ENCODE measurements around the gene MYBPC3.

MYBPC3 gene

GRCh38 chr11:47383071-47383470, 30.6 kb upstream of the MYBPC3 start:
- H3K4me3 ChIP-seq (ENCODE audit: low read length), result no peak overlapping the region
- H3K4me1 ChIP-seq (ENCODE audit: control insufficient read depth, insufficient read depth, low read length), result no peaks in the 10 kb centered on the region
- no peak for DNase-seq (ENCODE audit: low read depth, low spot score)
- H3K27me3 ChIP-seq (ENCODE audit: control insufficient read depth, insufficient read depth, low read length), result no peaks in the 10 kb centered on the region
- H3K36me3 ChIP-seq (ENCODE audit: control insufficient read depth, insufficient read depth, low read length), result no peaks in the 10 kb centered on the region
- no CpG with 5 or more reads among the region's 4 CpGs for WGBS (ENCODE audit: insufficient coverage, insufficient read length)
- no peak overlapping the region for H3K27ac ChIP-seq (ENCODE audit: low read length)
- H3K9me3 ChIP-seq (ENCODE audit: control insufficient read depth, insufficient read depth, low read length), result no peaks in the 10 kb centered on the region

GRCh38 chr11:47380078-47380477, 27.6 kb upstream of the MYBPC3 start:
- Histone ChIP-seq H3K27me3 (ENCODE audit: control insufficient read depth, insufficient read depth, low read length) (no peaks in the 10 kb centered on the region), H3K27ac (ENCODE audit: low read length) (no peak overlapping the region), H3K4me3 (ENCODE audit: low read length) (no peak overlapping the region), H3K9me3 (ENCODE audit: control insufficient read depth, insufficient read depth, low read length) (no peaks in the 10 kb centered on the region), H3K4me1 (ENCODE audit: control insufficient read depth, insufficient read depth, low read length) (0 out of 2 replicates have a peak, but pooled peaks cover 2% of the 10 kb centered on the region), H3K36me3 (ENCODE audit: control insufficient read depth, insufficient read depth, low read length) (no peaks in the 10 kb centered on the region)
- 100% methylated on average over 1 of the region's 2 CpGs for WGBS (ENCODE audit: insufficient coverage, insufficient read length)
- no peak for DNase-seq (ENCODE audit: low read depth, low spot score)

- WGBS (ENCODE audit: insufficient coverage, insufficient read length), result no CpG with 5 or more reads among the region's 2 CpGs
- Histone ChIP-seq H3K36me3 (ENCODE audit: control insufficient read depth, insufficient read depth, low read length) (no peaks in the 10 kb centered on the region), H3K4me1 (ENCODE audit: control insufficient read depth, insufficient read depth, low read length) (0 out of 2 replicates have a peak, but pooled peaks cover 2% of the 10 kb centered on the region), H3K27me3 (ENCODE audit: control insufficient read depth, insufficient read depth, low read length) (no peaks in the 10 kb centered on the region), H3K9me3 (ENCODE audit: control insufficient read depth, insufficient read depth, low read length) (no peaks in the 10 kb centered on the region), H3K27ac (ENCODE audit: low read length) (no peak overlapping the region), H3K4me3 (ENCODE audit: low read length) (no peak overlapping the region)
- no peak for DNase-seq (ENCODE audit: low read depth, low spot score)
Measured at GRCh38 chr11:47379317-47379716, 26.8 kb upstream of the MYBPC3 start.

DNA sequence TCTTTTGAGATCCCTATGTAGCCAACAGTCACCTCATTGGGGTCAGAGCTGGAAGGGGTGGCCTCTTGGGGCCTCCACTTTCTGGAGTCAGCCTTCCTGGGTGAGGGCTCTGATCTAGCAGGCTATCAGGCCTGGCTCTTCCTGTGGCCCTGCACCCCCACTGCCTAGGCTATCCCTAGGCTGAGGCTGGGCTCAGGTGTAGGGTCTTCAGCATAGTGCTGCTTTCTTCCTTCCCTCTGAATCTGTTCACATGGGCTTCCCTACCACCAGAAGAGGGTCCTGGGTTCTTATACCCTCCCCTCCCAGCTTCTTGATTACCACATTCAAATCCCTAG, 26.3 kb upstream of the MYBPC3 start:
- Histone ChIP-seq H3K27me3 (ENCODE audit: control insufficient read depth, insufficient read depth, low read length) (no peaks in the 10 kb centered on the region), H3K9me3 (ENCODE audit: control insufficient read depth, insufficient read depth, low read length) (no peaks in the 10 kb centered on the region), H3K36me3 (ENCODE audit: control insufficient read depth, insufficient read depth, low read length) (no peaks in the 10 kb centered on the region), H3K4me3 (ENCODE audit: low read length) (no peak overlapping the region), H3K27ac (ENCODE audit: low read length) (no peak overlapping the region), H3K4me1 (ENCODE audit: control insufficient read depth, insufficient read depth, low read length) (0 out of 2 replicates have a peak, but pooled peaks cover 2% of the 10 kb centered on the region)
- DNase-seq (ENCODE audit: low read depth, low spot score), result no peak

GRCh38 chr11:47378010-47378835, 25.7 kb upstream of the MYBPC3 start, which contains the start of gene SPI1:
Gene SPI1, minus strand, starts transcription at chr11:47378547. Its CDS starts 194 bp downstream, at chr11:47378353.
- WGBS (ENCODE audit: insufficient coverage, insufficient read length), result no CpG with 5 or more reads among the region's 31 CpGs
- Histone ChIP-seq H3K27ac (ENCODE audit: low read length) (no peak within 1 kb of the TSS), H3K36me3 (ENCODE audit: control insufficient read depth, insufficient read depth, low read length) (no peaks in the 10 kb centered on the region), H3K9me3 (ENCODE audit: control insufficient read depth, insufficient read depth, low read length) (no peaks in the 10 kb centered on the region), H3K4me1 (ENCODE audit: control insufficient read depth, insufficient read depth, low read length) (0 out of 2 replicates have a peak, but pooled peaks cover 2% of the 10 kb centered on the region), H3K27me3 (ENCODE audit: control insufficient read depth, insufficient read depth, low read length) (no peaks in the 10 kb centered on the region), H3K4me3 (ENCODE audit: low read length) (no peak within 1 kb of the TSS)
- DNase-seq (ENCODE audit: low read depth, low spot score), result no peak

- H3K27ac ChIP-seq (ENCODE audit: low read length), result no peak overlapping the region
- H3K9me3 ChIP-seq (ENCODE audit: control insufficient read depth, insufficient read depth, low read length), result no peaks in the 10 kb centered on the region
- DNase-seq (ENCODE audit: low read depth, low spot score), result no peak
- H3K4me1 ChIP-seq (ENCODE audit: control insufficient read depth, insufficient read depth, low read length), result 0 out of 2 replicates have a peak, but pooled peaks cover 2% of the 10 kb centered on the region
- H3K27me3 ChIP-seq (ENCODE audit: control insufficient read depth, insufficient read depth, low read length), result no peaks in the 10 kb centered on the region
- no CpG with 5 or more reads among the region's 5 CpGs for WGBS (ENCODE audit: insufficient coverage, insufficient read length)
- H3K4me3 ChIP-seq (ENCODE audit: low read length), result no peak overlapping the region
- H3K36me3 ChIP-seq (ENCODE audit: control insufficient read depth, insufficient read depth, low read length), result no peaks in the 10 kb centered on the region
Measured at GRCh38 chr11:47377571-47378009, 25.1 kb upstream of the MYBPC3 start.

GRCh38 chr11:47376525-47377371, 24.2 kb upstream of the MYBPC3 start:
- Histone ChIP-seq H3K36me3 (ENCODE audit: control insufficient read depth, insufficient read depth, low read length) (no peaks in the 10 kb centered on the region), H3K27ac (ENCODE audit: low read length) (no peak overlapping the region), H3K4me3 (ENCODE audit: low read length) (no peak overlapping the region), H3K27me3 (ENCODE audit: control insufficient read depth, insufficient read depth, low read length) (no peaks in the 10 kb centered on the region), H3K9me3 (ENCODE audit: control insufficient read depth, insufficient read depth, low read length) (no peaks in the 10 kb centered on the region), H3K4me1 (ENCODE audit: control insufficient read depth, insufficient read depth, low read length) (0 out of 2 replicates have a peak, but pooled peaks cover 2% of the 10 kb centered on the region)
- no peak for DNase-seq (ENCODE audit: low read depth, low spot score)
- WGBS (ENCODE audit: insufficient coverage, insufficient read length), result no CpG with 5 or more reads among the region's 14 CpGs

DNA sequence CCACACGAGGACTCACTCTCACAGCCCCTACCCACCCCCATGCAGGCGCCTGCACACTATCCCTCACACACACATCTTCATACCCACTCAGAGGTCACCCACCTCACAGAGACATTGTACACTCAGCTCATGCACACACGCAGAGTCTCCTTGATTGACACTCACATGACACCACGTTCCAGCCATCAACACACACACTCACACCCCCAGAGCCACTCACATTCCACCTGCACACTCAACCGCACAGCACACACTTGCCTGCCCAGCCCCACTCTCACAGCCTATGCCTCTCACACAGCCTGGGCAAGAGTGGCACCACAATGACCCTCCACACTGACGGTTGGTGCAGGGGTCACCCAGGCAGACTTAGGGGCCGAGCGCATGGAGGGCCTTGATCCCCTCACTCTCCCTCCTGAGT, 23.6 kb upstream of the MYBPC3 start:
- Histone ChIP-seq H3K27ac (ENCODE audit: low read length) (no peak overlapping the region), H3K27me3 (ENCODE audit: control insufficient read depth, insufficient read depth, low read length) (no peaks in the 10 kb centered on the region), H3K4me3 (ENCODE audit: low read length) (no peak overlapping the region), H3K36me3 (ENCODE audit: control insufficient read depth, insufficient read depth, low read length) (no peaks in the 10 kb centered on the region), H3K4me1 (ENCODE audit: control insufficient read depth, insufficient read depth, low read length) (0 out of 2 replicates have a peak, but pooled peaks cover 2% of the 10 kb centered on the region), H3K9me3 (ENCODE audit: control insufficient read depth, insufficient read depth, low read length) (no peaks in the 10 kb centered on the region)
- no CpG with 5 or more reads among the region's 8 CpGs for WGBS (ENCODE audit: insufficient coverage, insufficient read length)
- no peak for DNase-seq (ENCODE audit: low read depth, low spot score)

DNA sequence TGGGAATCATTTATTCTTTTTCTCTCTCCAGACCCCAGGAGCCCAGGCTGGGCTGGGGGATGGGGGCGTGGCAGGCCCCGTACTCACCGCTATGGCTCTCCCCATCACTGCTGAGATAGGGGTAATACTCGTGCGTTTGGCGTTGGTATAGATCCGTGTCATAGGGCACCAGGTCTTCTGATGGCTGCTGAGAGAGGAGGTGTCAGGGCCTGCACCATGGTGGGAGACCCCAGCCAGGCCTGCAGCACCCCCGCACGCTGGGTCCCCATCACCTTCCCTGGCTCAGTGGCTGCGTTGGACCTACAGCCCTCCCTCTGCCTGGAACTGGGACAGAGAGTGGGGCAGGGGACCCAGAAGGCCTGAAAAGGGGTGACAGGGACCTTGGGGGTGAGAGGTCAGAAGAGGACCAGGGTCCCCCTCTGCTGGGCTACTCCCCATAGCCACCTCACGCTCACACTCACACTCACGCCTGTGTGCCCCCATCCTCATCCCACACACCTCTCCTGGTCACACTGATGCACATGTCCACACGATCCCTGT, 23.1 kb upstream of the MYBPC3 start:
- Histone ChIP-seq H3K9me3 (ENCODE audit: control insufficient read depth, insufficient read depth, low read length) (no peaks in the 10 kb centered on the region), H3K4me1 (ENCODE audit: control insufficient read depth, insufficient read depth, low read length) (0 out of 2 replicates have a peak, but pooled peaks cover 2% of the 10 kb centered on the region), H3K4me3 (ENCODE audit: low read length) (no peak overlapping the region), H3K27ac (ENCODE audit: low read length) (no peak overlapping the region), H3K27me3 (ENCODE audit: control insufficient read depth, insufficient read depth, low read length) (no peaks in the 10 kb centered on the region), H3K36me3 (ENCODE audit: control insufficient read depth, insufficient read depth, low read length) (no peaks in the 10 kb centered on the region)
- no CpG with 5 or more reads among the region's 13 CpGs for WGBS (ENCODE audit: insufficient coverage, insufficient read length)
- DNase-seq (ENCODE audit: low read depth, low spot score), result no peak

- Histone ChIP-seq H3K4me3 (ENCODE audit: low read length) (no peak overlapping the region), H3K27me3 (ENCODE audit: control insufficient read depth, insufficient read depth, low read length) (no peaks in the 10 kb centered on the region), H3K36me3 (ENCODE audit: control insufficient read depth, insufficient read depth, low read length) (no peaks in the 10 kb centered on the region), H3K27ac (ENCODE audit: low read length) (no peak overlapping the region), H3K4me1 (ENCODE audit: control insufficient read depth, insufficient read depth, low read length) (0 out of 2 replicates have a peak, but pooled peaks cover 2% of the 10 kb centered on the region), H3K9me3 (ENCODE audit: control insufficient read depth, insufficient read depth, low read length) (no peaks in the 10 kb centered on the region)
- DNase-seq (ENCODE audit: low read depth, low spot score), result no peak
- no CpG with 5 or more reads among the region's 8 CpGs for WGBS (ENCODE audit: insufficient coverage, insufficient read length)
Measured at GRCh38 chr11:47375020-47375419, 22.5 kb upstream of the MYBPC3 start.
